Fibroblast of lung (primary cell): ENCODE data around the gene KCNMA1.

Experiments used
- EZH2 ChIP-seq: IDR thresholded peaks from 2 replicates; pipeline ENCODE4 v1.5.1; 2012; ENCODE audit warnings: low read length, control low read depth, mild to moderate bottlenecking; ENCODE audit errors: missing control alignments
- TF ChIP-seq, protein P1 (sequence below), 2 donors: IDR thresholded peaks in 1 of 2; conservative IDR thresholded peaks in 1 of 2; 1 replicate in 1 of 2; 2 replicates in 1 of 2; pipeline ENCODE4 v1.5.1; 2011 to 2012; ENCODE audit warnings: low read length in 2 of 2, control low read depth in 1 of 2, inconsistent platforms in 1 of 2, low read depth in 1 of 2, mild to moderate bottlenecking in 1 of 2

DNA sequence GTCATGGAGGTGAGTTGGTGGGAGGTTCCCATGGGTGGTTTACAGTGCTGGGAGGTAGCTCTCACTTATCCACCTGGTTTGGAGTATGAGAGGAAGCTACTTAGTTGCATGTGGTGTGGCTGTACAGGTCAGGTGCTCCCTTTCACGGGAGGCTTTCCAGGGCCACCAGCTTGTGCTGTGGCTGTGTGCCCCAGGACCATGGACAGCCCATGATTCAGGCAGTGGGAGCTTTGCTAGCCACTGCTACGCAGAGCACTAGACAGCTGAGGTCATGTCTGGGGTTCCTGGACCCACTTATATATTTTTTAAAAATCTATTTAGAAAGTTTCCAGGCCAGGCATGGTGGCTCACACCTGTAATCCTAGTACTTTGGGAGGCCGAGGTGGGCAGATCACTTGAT, 42.5 kb upstream of the KCNMA1 start:
- TF ChIP-seq, protein P1, sequence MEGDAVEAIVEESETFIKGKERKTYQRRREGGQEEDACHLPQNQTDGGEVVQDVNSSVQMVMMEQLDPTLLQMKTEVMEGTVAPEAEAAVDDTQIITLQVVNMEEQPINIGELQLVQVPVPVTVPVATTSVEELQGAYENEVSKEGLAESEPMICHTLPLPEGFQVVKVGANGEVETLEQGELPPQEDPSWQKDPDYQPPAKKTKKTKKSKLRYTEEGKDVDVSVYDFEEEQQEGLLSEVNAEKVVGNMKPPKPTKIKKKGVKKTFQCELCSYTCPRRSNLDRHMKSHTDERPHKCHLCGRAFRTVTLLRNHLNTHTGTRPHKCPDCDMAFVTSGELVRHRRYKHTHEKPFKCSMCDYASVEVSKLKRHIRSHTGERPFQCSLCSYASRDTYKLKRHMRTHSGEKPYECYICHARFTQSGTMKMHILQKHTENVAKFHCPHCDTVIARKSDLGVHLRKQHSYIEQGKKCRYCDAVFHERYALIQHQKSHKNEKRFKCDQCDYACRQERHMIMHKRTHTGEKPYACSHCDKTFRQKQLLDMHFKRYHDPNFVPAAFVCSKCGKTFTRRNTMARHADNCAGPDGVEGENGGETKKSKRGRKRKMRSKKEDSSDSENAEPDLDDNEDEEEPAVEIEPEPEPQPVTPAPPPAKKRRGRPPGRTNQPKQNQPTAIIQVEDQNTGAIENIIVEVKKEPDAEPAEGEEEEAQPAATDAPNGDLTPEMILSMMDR (conservative IDR thresholded peaks at IDR 0.05 in 1 of 2, IDR thresholded peaks at IDR 0.05 in 1 of 2; ENCODE audit: low read depth in 1 of 2, low read length in 2 of 2), result no peak
- TF ChIP-seq EZH2, result no peak
